ENCODE data around the gene ARID5B.

DNA sequence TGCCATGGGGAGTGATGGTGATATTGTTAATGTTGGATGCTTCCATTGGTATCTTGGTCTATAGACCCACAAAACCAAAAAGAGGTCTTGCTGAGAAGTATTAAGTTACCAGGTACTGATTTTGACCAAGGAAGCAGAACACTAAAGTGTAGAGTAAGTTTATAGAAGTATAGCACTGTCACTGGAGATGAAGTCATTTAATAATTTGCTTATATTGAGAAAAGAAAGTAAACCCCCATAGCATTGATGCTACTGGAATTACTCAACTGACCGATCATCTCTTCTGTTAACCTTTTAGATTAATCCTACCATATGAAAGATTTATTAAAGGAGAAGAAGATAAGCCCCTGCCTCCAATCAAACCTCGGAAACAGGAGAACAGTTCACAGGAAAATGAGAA lies 183.9 kb downstream of the ARID5B start:
- TF ChIP-seq CTCF (IDR thresholded peaks at IDR 0.05) (no peak), POLR2A (IDR thresholded peaks at IDR 0.05) (no peak)
